Kidney tubule cell (primary cell): ENCODE data around the gene SRSF5.
A peak's percentile ranks its signal among the peaks of the same experiment; 100 is the strongest.
"Not testable (repeated sequence)": the region's sequence is repeated elsewhere in the genome, so short reads cannot be mapped to it uniquely, and the experiment has no call there.

Experiments
- DNase-seq: peaks from one replicate; pipeline ENCODE4 v3.0.0-alpha.2; 2018; ENCODE audit warnings: low spot score

SRSF5 gene

GRCh38 chr14:69766984-69767368 is at the start of gene SRSF5:
Gene SRSF5, plus strand, starts transcription at chr14:69767142. Its CDS starts 1,015 bp downstream, at chr14:69768157.
- DNase-seq: peak; percentile 97

GRCh38 chr14:69718614-69719013 is 48.3 kb upstream of the SRSF5 start:
- DNase-seq: not testable (repeated sequence)

- DNase-seq: peak; percentile 95
Observed at GRCh38 chr14:69719501-69719951, 47.4 kb upstream of the SRSF5 start.

- peak; percentile 25 for DNase-seq
Observed at GRCh38 chr14:69720912-69721311, 46.0 kb upstream of the SRSF5 start.

- peak; percentile 74 for DNase-seq
Observed at GRCh38 chr14:69726761-69727511, 40.0 kb upstream of the SRSF5 start.

- no peak for DNase-seq
Observed at GRCh38 chr14:69727860-69728259, 39.1 kb upstream of the SRSF5 start.

- not testable (repeated sequence) for DNase-seq
Observed at GRCh38 chr14:69731919-69732598, 34.9 kb upstream of the SRSF5 start.

- not testable (repeated sequence) for DNase-seq
Observed at GRCh38 chr14:69736405-69736804, 30.5 kb upstream of the SRSF5 start.

- peak; percentile 83 for DNase-seq
Observed at GRCh38 chr14:69741055-69741454, 25.9 kb upstream of the SRSF5 start.

- DNase-seq: peak; percentile 78
Observed at GRCh38 chr14:69749956-69750355, 17.0 kb upstream of the SRSF5 start.

- no peak for DNase-seq
Observed at GRCh38 chr14:69750495-69750894, 16.4 kb upstream of the SRSF5 start.

- no peak for DNase-seq
Observed at GRCh38 chr14:69752773-69753172, 14.2 kb upstream of the SRSF5 start.

- DNase-seq: no peak
Observed at GRCh38 chr14:69753860-69754259, 13.1 kb upstream of the SRSF5 start.

- DNase-seq: no peak
Observed at GRCh38 chr14:69754487-69754886, 12.5 kb upstream of the SRSF5 start.

GRCh38 chr14:69755296-69755695 is 11.6 kb upstream of the SRSF5 start:
- DNase-seq: no peak

- no peak for DNase-seq
Observed at GRCh38 chr14:69755784-69756183, 11.2 kb upstream of the SRSF5 start.

- DNase-seq: no peak
Observed at GRCh38 chr14:69756298-69756697, 10.6 kb upstream of the SRSF5 start.

GRCh38 chr14:69760810-69761209 is 6.1 kb upstream of the SRSF5 start:
- no peak for DNase-seq

GRCh38 chr14:69763761-69764510 is 3.0 kb upstream of the SRSF5 start:
- no peak for DNase-seq

- DNase-seq: peak; percentile 92
Observed at GRCh38 chr14:69767369-69767999, 542 bp downstream of the SRSF5 start.

GRCh38 chr14:69768873-69769272 is 1.9 kb downstream of the SRSF5 start:
- DNase-seq: no peak

GRCh38 chr14:69769623-69770022 is 2.7 kb downstream of the SRSF5 start:
- DNase-seq: no peak
